CD4-positive, alpha-beta memory T cell (primary cell): ENCODE measurements around the gene PGGHG. TPM values are rescaled to one million over a fixed set of nuclear protein-coding genes. Genes with fewer than 3 reads are reported as not detected.

Source experiments
- CTCF ChIA-PET: fragments of 350-600 bp; sonication (Branson Sonifier 250); formaldehyde crosslinking; loops from one replicate; lab custom pipeline; 2021; ENCODE audit warnings: inconsistent platforms; ENCODE audit not compliant: partially characterized antibody; lab: Charles Lee
- POLR2A ChIA-PET: fragments of 350-600 bp; sonication (Branson Sonifier 250); formaldehyde crosslinking; loops from one replicate; lab custom pipeline; 2021; ENCODE audit not compliant: partially characterized antibody; lab: Charles Lee
- DNase-seq, 5 donors: peaks; one replicate each; pipeline versions ENCODE4 v3.0.0 to v3.0.0-alpha.2; 2020 to 2022; ENCODE audit warnings: mixed read lengths in 1 of 5
- H3K27ac ChIP-seq: one replicate; pipeline ENCODE4 v1.7.0; 2013; ENCODE audit warnings: low read depth, low read length
- H3K27me3 ChIP-seq: 2 replicates; pipeline ENCODE4 v1.7.0; 2013; ENCODE audit warnings: mild to moderate bottlenecking, low read length, moderate library complexity; ENCODE audit not compliant: insufficient read depth
- H3K36me3 ChIP-seq: 2 replicates; pipeline ENCODE4 v1.7.0; 2013; ENCODE audit warnings: mild to moderate bottlenecking, low read length, moderate library complexity; ENCODE audit not compliant: insufficient read depth
- H3K4me1 ChIP-seq: 2 replicates; pipeline ENCODE4 v1.7.0; 2013; ENCODE audit warnings: mild to moderate bottlenecking, low read length, moderate library complexity; ENCODE audit not compliant: insufficient read depth
- H3K4me3 ChIP-seq, 2 donors: one replicate each; pipeline ENCODE4 v1.7.0; 2013; ENCODE audit warnings: low read length in 2 of 2, mild to moderate bottlenecking in 1 of 2
- H3K9me3 ChIP-seq, 2 donors: one replicate each; pipeline ENCODE4 v1.7.0; 2013; ENCODE audit warnings: low read length in 2 of 2, control low read depth in 1 of 2; ENCODE audit not compliant: control insufficient read depth in 1 of 2
- H3K27ac Mint-ChIP-seq, 7 donors: one replicate each; pipeline ENCODE4 v1.8.0; 2020 to 2021; ENCODE audit warnings: mixed read lengths in 7 of 7, mild to moderate bottlenecking in 6 of 7, inconsistent platforms in 3 of 7, moderate library complexity in 3 of 7
- H3K27me3 Mint-ChIP-seq, 2 donors: one replicate each; pipeline ENCODE4 v1.8.0; 2020 to 2021; ENCODE audit warnings: mixed read lengths in 2 of 2
- H3K36me3 Mint-ChIP-seq, 2 donors: one replicate each; pipeline ENCODE4 v1.8.0; 2020 to 2021; ENCODE audit warnings: mixed read lengths in 2 of 2, inconsistent platforms in 1 of 2, mild to moderate bottlenecking in 1 of 2
- H3K4me1 Mint-ChIP-seq, 4 donors: one replicate each; pipeline ENCODE4 v1.8.0; 2020 to 2021; ENCODE audit warnings: mixed read lengths in 4 of 4, mild to moderate bottlenecking in 1 of 4
- H3K4me3 Mint-ChIP-seq, 8 donors: one replicate each; pipeline ENCODE4 v1.8.0; 2020 to 2021; ENCODE audit warnings: mixed read lengths in 8 of 8, mild to moderate bottlenecking in 7 of 8, moderate library complexity in 6 of 8, inconsistent platforms in 3 of 8
- H3K9me3 Mint-ChIP-seq, 8 donors: one replicate each; pipeline ENCODE4 v1.8.0; 2020 to 2021; ENCODE audit warnings: mixed read lengths in 8 of 8, mild to moderate bottlenecking in 5 of 8, inconsistent platforms in 3 of 8, moderate library complexity in 1 of 8
- intact Hi-C: fragments of 100-400 bp; cut with micrococcal nuclease; formaldehyde crosslinking; loops from one replicate; pipeline ENCODE4 v1.15.1; 2023
- polyA plus RNA-seq, 2 donors: library from polyadenylated mRNA; unstranded; fragments of 300-500 nt; fragmentation: Illumina TruSeq; gene quantifications; one replicate each; pipeline ENCODE4 v1.2.3, GENCODE V29; 2021
- total RNA-seq, 2 experiments: library from RNA; stranded (reverse); gene quantifications; one replicate each; pipeline ENCODE4 v1.2.3, GENCODE V29; 2021

PGGHG gene
- total and polyA plus RNA-seq, 4 experiments from 2014 or later = 3.0 to 304 (median 155) TPM

DNA sequence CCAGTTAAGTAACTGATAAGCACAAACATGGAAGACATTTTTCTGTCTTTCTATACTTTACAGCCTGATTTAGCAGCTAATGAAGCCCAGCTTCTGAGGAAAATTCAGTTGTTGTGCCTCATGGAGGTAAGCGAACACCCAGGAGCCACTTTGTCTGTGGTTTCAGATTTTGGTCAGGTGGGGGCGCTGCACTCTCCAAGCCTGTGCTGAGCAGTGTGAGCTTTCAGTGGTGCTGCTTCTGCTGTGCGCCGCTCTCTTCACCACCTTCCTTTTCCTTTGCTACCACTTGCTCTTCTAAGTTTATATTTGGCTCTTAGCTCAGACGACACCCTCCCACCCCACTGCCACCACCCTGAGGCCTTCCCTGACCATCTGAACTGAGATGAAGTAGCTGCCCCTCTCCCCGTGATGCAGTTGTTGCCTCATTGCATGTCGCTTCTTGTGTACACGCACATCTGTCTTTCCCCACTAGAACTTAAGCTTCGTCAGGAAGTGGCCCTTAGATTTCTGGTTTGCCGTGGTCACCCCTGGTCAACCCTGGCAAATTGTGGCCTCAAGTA, 38.1 kb upstream of the PGGHG start:
- Mint-ChIP-seq H3K27ac (peak overlapping the region; percentile 71 to 91 (median 81)), H3K4me3 (no peak overlapping the region), H3K36me3 (peaks cover 58 to 72% of the 10 kb centered on the region in 2 donors), H3K27me3 (no peaks in the 10 kb centered on the region), H3K9me3 (no peaks in the 10 kb centered on the region), H3K4me1 (peaks cover 6 to 9% (median 7%) of the 10 kb centered on the region in 4 donors)
- peak overlapping the region; percentile 8 for H3K27ac ChIP-seq
- DNase-seq = peak; percentile 75 to 84 (median 81)
- no peaks in the 10 kb centered on the region for H3K27me3 ChIP-seq
- ChIA-PET CTCF (interaction anchor here (0.7 to 6.7 kb wide), 44 partner anchors 9 to 270 kb away, joined by 3 to 81 read pairs (median 7); partner anchors contain the start of genes BET1L, NLRP6, PGGHG and PSMD13), POLR2A (interaction anchor here (0.6 to 3.1 kb wide), 23 partner anchors 9 to 200 kb away, joined by 3 to 45 read pairs (median 4); partner anchors contain the start of genes BET1L, IFITM1, IFITM5 and NLRP6)
- H3K4me3 ChIP-seq = no peak overlapping the region
- no peaks in the 10 kb centered on the region for H3K9me3 ChIP-seq
- intact Hi-C loops = loop anchor here (1.0 to 2.0 kb wide), 5 partner anchors 18 to 200 kb away; partner anchors contain the start of genes IFITM1 and PTDSS2
- peaks cover 51% of the 10 kb centered on the region for H3K36me3 ChIP-seq
- H3K4me1 ChIP-seq = peaks cover 5% of the 10 kb centered on the region

DNA sequence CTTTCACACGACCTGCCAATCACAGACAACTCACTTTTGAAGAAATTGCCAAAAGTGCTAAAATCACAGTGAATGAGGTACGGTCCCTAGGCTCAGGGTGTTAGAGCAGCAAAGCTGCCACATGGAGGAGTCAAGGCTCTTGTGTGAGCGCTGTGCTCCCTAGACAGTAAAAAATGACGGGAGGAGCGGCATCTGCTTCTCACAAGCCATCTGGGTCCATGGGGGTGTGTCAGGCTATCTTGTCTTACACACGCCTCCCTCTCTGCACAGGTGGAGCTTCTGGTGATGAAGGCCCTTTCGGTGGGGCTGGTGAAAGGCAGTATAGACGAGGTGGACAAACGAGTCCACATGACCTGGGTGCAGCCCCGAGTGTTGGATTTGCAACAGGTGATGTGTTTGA, 37.4 kb upstream of the PGGHG start:
- no peaks in the 10 kb centered on the region for H3K27me3 Mint-ChIP-seq
- no peaks in the 10 kb centered on the region for H3K9me3 Mint-ChIP-seq
- POLR2A ChIA-PET = interaction anchor here (0.6 to 3.1 kb wide), 18 partner anchors 12 to 199 kb away, joined by 3 to 45 read pairs (median 6); partner anchors contain the start of genes BET1L, IFITM1, IFITM5 and NLRP6
- CTCF ChIA-PET = interaction anchor here (0.7 to 6.7 kb wide), 39 partner anchors 9 to 269 kb away, joined by 3 to 81 read pairs (median 8); partner anchors contain the start of genes BET1L, IFITM5, NLRP6 and PGGHG
- Histone ChIP-seq H3K4me3 (no peak overlapping the region), H3K9me3 (no peaks in the 10 kb centered on the region), H3K27me3 (no peaks in the 10 kb centered on the region), H3K4me1 (peaks cover 5% of the 10 kb centered on the region), H3K27ac (no peak overlapping the region), H3K36me3 (peaks cover 47% of the 10 kb centered on the region)
- no peak overlapping the region for H3K4me3 Mint-ChIP-seq
- peaks cover 53 to 64% of the 10 kb centered on the region in 2 donors for H3K36me3 Mint-ChIP-seq
- H3K27ac Mint-ChIP-seq = peak overlapping the region in 4 of 7 donors; percentile 25 to 56 (median 45)
- intact Hi-C loops = loop anchor here (2.0 kb wide), 4 partner anchors 17 to 199 kb away; partner anchors contain the start of genes IFITM1 and PTDSS2
- no peak for DNase-seq
- peaks cover 6 to 9% (median 7%) of the 10 kb centered on the region in 4 donors for H3K4me1 Mint-ChIP-seq

DNA sequence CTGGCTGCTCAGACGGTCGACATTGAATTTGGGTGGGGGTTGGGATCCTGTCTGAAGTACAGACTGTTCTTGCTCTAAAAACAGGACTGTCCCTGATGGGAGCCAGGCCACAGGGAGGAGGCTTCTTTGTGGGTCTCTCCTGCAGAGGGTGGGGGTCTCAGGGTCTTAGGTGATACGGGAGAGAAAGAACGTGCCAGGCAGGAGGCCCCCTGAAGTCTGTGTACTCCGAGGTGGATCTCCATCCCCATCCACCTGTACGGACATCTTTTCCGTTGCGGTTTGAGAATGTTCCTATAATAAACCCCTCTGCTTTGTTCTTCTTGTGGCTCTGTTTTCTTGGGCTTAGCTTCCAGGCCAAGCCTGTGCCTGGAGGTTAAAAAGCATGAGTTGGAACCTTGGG, 36.3 kb upstream of the PGGHG start:
- intact Hi-C loops = no loop called here
- peak overlapping the region in 1 of 7 donors; percentile 74 for H3K27ac Mint-ChIP-seq

DNA sequence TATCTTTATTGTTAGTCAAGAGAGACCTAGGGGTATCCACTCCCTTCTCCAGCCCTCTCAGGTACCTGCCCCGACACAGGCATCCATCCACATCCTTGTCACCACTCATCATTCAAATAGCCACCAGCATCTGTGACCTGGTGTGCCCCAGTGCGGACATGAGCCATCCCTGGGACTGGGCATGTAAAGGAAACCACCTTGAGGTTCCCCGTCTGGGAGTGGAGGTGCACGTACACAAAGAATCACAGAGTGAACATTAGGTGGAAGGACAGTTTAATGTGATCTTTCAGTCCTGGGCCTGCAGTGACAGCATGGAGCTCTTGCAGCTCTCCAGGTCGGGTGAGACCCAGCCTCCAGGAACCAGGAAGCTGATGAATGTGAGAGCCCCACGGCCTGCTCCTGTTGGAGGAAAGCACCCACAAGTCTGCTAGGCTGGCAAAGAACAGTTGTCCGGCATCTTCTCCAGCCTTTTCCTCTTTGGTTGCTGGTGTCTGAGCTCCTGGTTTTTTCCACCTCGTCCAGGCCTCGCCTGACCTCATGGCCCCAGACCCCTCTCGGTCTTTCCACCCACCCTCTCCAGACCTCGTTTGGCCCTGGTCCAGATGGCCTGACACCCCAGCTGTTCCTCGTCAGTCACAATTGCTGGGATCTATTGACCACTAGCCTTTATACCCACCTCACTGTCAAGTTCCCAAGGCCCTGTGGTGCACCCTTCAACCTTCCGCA, 35.6 kb upstream of the PGGHG start:
- Mint-ChIP-seq H3K4me3 (peak overlapping the region in 1 of 8 donors; percentile 15), H3K27me3 (no peaks in the 10 kb centered on the region), H3K4me1 (peaks cover 6 to 9% (median 7%) of the 10 kb centered on the region in 4 donors), H3K27ac (peak overlapping the region in 1 of 7 donors; percentile 81), H3K36me3 (peaks cover 38 to 48% of the 10 kb centered on the region in 2 donors), H3K9me3 (peaks cover 0 to 2% (median 0%) of the 10 kb centered on the region in 8 donors)
- Histone ChIP-seq H3K4me3 (no peak overlapping the region), H3K4me1 (peaks cover 5% of the 10 kb centered on the region), H3K27me3 (no peaks in the 10 kb centered on the region), H3K27ac (no peak overlapping the region), H3K9me3 (no peaks in the 10 kb centered on the region), H3K36me3 (peaks cover 38% of the 10 kb centered on the region)
- intact Hi-C loops = no loop called here
- DNase-seq = no peak
- CTCF ChIA-PET = interaction anchor here (1.1 to 6.7 kb wide), 3 partner anchors 14 to 110 kb away, joined by 3 to 50 read pairs (median 5); no protein-coding TSS in a partner anchor
- POLR2A ChIA-PET = interaction anchor here (1.1 to 2.0 kb wide), 4 partner anchors 16 to 106 kb away, joined by 3 to 6 read pairs (median 4); partner anchors contain the start of genes NLRP6 and PSMD13

More for the DNA sequence above, 36.3 kb upstream of the PGGHG start:
- Histone ChIP-seq H3K4me1 (peaks cover 5% of the 10 kb centered on the region), H3K27ac (no peak overlapping the region), H3K9me3 (no peaks in the 10 kb centered on the region), H3K27me3 (no peaks in the 10 kb centered on the region), H3K4me3 (no peak overlapping the region), H3K36me3 (peaks cover 42% of the 10 kb centered on the region)
- Mint-ChIP-seq H3K4me3 (no peak overlapping the region), H3K9me3 (no peaks in the 10 kb centered on the region), H3K27me3 (no peaks in the 10 kb centered on the region), H3K4me1 (peaks cover 6 to 9% (median 7%) of the 10 kb centered on the region in 4 donors), H3K36me3 (peaks cover 45 to 54% of the 10 kb centered on the region in 2 donors)
- no peak for DNase-seq
- ChIA-PET POLR2A (interaction anchor here (1.5 to 3.1 kb wide), 6 partner anchors 16 to 106 kb away, joined by 3 to 45 read pairs (median 5); partner anchors contain the start of genes PGGHG and PSMD13), CTCF (interaction anchor here (1.0 to 6.7 kb wide), 6 partner anchors 14 to 266 kb away, joined by 3 to 81 read pairs (median 8); partner anchors contain the start of genes IFITM5 and NLRP6)

DNA sequence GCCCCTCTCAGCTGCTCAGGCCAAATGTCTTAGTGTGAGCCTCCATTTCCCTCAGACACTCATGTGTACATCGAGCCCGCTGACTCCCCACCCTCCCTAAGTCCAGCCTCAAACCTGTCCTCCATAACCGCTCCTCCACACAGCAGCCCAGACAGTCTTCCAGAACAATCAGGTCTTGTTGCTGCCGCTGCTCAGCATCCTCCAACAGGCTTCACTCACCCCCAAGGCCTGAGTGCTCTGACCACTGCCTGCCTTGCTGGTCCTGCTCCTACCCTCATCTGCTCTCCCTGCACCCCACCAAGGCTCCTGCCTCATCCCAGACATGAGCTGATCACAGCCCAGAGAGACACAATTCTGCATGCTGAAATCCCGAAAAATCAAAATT, 35.0 kb upstream of the PGGHG start:
- H3K4me1 ChIP-seq = peaks cover 5% of the 10 kb centered on the region
- no peaks in the 10 kb centered on the region for H3K9me3 ChIP-seq
- H3K36me3 ChIP-seq = peaks cover 33% of the 10 kb centered on the region
- no peak overlapping the region for H3K4me3 ChIP-seq
- ChIA-PET CTCF (interaction anchor here (6.7 kb wide), 1 partner anchor 13 kb away, joined by 50 read pairs; no protein-coding TSS in a partner anchor), POLR2A (interaction anchor here (1.1 to 2.0 kb wide), 2 partner anchors 24 to 27 kb away, joined by 5 to 6 read pairs; partner anchors contain the start of gene NLRP6)
- H3K27ac ChIP-seq = no peak overlapping the region
- Mint-ChIP-seq H3K27ac (peak overlapping the region in 2 of 7 donors; percentile 52 to 80), H3K9me3 (peaks cover 0 to 2% (median 0%) of the 10 kb centered on the region in 8 donors), H3K36me3 (peaks cover 32 to 42% of the 10 kb centered on the region in 2 donors), H3K4me1 (peaks cover 6 to 9% (median 7%) of the 10 kb centered on the region in 4 donors), H3K4me3 (no peak overlapping the region), H3K27me3 (no peaks in the 10 kb centered on the region)
- intact Hi-C loops = no loop called here
- DNase-seq = no peak
- no peaks in the 10 kb centered on the region for H3K27me3 ChIP-seq

DNA sequence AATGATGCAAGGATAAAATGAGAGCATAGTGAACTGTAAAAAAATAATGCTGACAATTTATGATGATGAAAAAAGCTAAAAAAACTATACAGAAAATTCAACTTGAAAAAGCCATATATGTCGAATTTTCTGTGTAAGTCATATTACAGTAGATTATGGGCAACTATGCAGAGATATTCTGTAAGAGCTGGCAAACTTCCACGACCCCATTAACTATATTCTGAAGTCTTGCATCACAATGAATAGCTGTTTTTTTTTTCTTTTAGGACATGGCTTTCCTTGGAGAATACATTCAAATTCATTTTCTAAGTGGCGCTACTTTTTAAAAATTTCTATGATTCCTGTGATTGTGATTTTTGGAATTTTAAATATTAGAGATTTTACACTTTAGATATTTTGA, 33.8 kb upstream of the PGGHG start:
- no peaks in the 10 kb centered on the region for H3K27me3 ChIP-seq
- peaks cover 0 to 2% of the 10 kb centered on the region in 2 donors for H3K27me3 Mint-ChIP-seq
- peaks cover 5% of the 10 kb centered on the region for H3K4me1 ChIP-seq
- no peaks in the 10 kb centered on the region for H3K9me3 ChIP-seq
- H3K27ac Mint-ChIP-seq = no peak overlapping the region
- no peak for DNase-seq
- peaks cover 0 to 2% (median 0%) of the 10 kb centered on the region in 8 donors for H3K9me3 Mint-ChIP-seq
- ChIA-PET POLR2A (no interaction called here), CTCF (interaction anchor here (1.1 kb wide), 1 partner anchor 24 kb away, joined by 3 read pairs; no protein-coding TSS in a partner anchor)
- H3K4me3 Mint-ChIP-seq = no peak overlapping the region
- no peak overlapping the region for H3K27ac ChIP-seq
- peaks cover 6 to 9% (median 7%) of the 10 kb centered on the region in 4 donors for H3K4me1 Mint-ChIP-seq
- intact Hi-C loops = no loop called here
- no peak overlapping the region for H3K4me3 ChIP-seq
- peaks cover 23% of the 10 kb centered on the region for H3K36me3 ChIP-seq
- peaks cover 27 to 35% of the 10 kb centered on the region in 2 donors for H3K36me3 Mint-ChIP-seq
